HEK293 (cell line): ENCODE measurements around the gene SIL1.

Experiments
- ELK4 ChIP-seq: IDR thresholded peaks from 2 replicates; pipeline ENCODE4 v1.6.1; 2011; ENCODE audit warnings: mild to moderate bottlenecking, low read depth, low read length, borderline replicate concordance
- HOXC10 ChIP-seq: sonication (generic); formaldehyde crosslinking; IDR thresholded peaks from 2 replicates; pipeline ENCODE4 v1.8.1; 2023; ENCODE audit warnings: mild to moderate bottlenecking, missing genetic modification reagents
- MEIS1 ChIP-seq: sonication (generic); formaldehyde crosslinking; IDR thresholded peaks from 2 replicates; pipeline ENCODE4 v1.8.1; 2022; ENCODE audit warnings: missing genetic modification reagents, mild to moderate bottlenecking, borderline replicate concordance
- OSR2 ChIP-seq: fragments of 450-650 bp; formaldehyde crosslinking; IDR thresholded peaks from 2 replicates; pipeline ENCODE4 v1.5.1; 2016; ENCODE audit warnings: missing biosample characterization, missing genetic modification characterization
- REPIN1 ChIP-seq: fragments of 450-650 bp; formaldehyde crosslinking; IDR thresholded peaks from 2 replicates; pipeline ENCODE4 v1.5.1; 2017; ENCODE audit warnings: missing biosample characterization, missing genetic modification characterization, low read depth
- TRIM28 ChIP-seq: IDR thresholded peaks from 2 replicates; pipeline ENCODE4 v1.6.1; 2011; ENCODE audit warnings: low read length, control low read depth, borderline replicate concordance
- ZBTB1 ChIP-seq: fragments of 450-650 bp; formaldehyde crosslinking; IDR thresholded peaks from 2 replicates; pipeline ENCODE4 v1.5.1; 2016; ENCODE audit warnings: missing biosample characterization, missing genetic modification characterization
- ZBTB10 ChIP-seq: fragments of 450-650 bp; formaldehyde crosslinking; IDR thresholded peaks from 2 replicates; pipeline ENCODE4 v1.5.1; 2016; ENCODE audit warnings: missing biosample characterization, missing genetic modification characterization
- ZBTB17 ChIP-seq: fragments of 450-650 bp; formaldehyde crosslinking; IDR thresholded peaks from 2 replicates; pipeline ENCODE4 v1.5.1; 2016; ENCODE audit warnings: missing biosample characterization, missing genetic modification characterization
- ZBTB26 ChIP-seq: fragments of 450-650 bp; formaldehyde crosslinking; optimal IDR thresholded peaks from 2 replicates; pipeline ENCODE3; 2016; ENCODE audit warnings: missing biosample characterization, mild to moderate bottlenecking, missing genetic modification characterization
- ZBTB8A ChIP-seq: fragments of 450-650 bp; formaldehyde crosslinking; IDR thresholded peaks from 2 replicates; pipeline ENCODE4 v1.5.1; 2016; ENCODE audit warnings: missing biosample characterization, missing genetic modification characterization
- ZFP69B ChIP-seq: fragments of 450-650 bp; formaldehyde crosslinking; IDR thresholded peaks from 2 replicates; pipeline ENCODE4 v1.5.1; 2016; ENCODE audit warnings: missing biosample characterization, missing genetic modification characterization
- ZNF133 ChIP-seq: fragments of 450-650 bp; formaldehyde crosslinking; IDR thresholded peaks from 2 replicates; pipeline ENCODE4 v1.5.1; 2016; ENCODE audit warnings: missing biosample characterization, missing genetic modification characterization
- ZNF140 ChIP-seq: fragments of 450-650 bp; formaldehyde crosslinking; IDR thresholded peaks from 2 replicates; pipeline ENCODE4 v1.5.1; 2016; ENCODE audit warnings: missing biosample characterization, missing genetic modification characterization
- ZNF19 ChIP-seq: fragments of 450-650 bp; formaldehyde crosslinking; IDR thresholded peaks from 2 replicates; pipeline ENCODE4; 2016; ENCODE audit warnings: missing biosample characterization, missing genetic modification characterization, low read depth
- ZNF398 ChIP-seq: fragments of 450-650 bp; formaldehyde crosslinking; IDR thresholded peaks from 2 replicates; pipeline ENCODE4 v1.5.1; 2017; ENCODE audit warnings: missing biosample characterization, missing genetic modification characterization
- ZNF423 ChIP-seq: fragments of 450-650 bp; formaldehyde crosslinking; IDR thresholded peaks from 2 replicates; pipeline ENCODE4 v1.5.1; 2016; ENCODE audit warnings: missing biosample characterization, missing genetic modification characterization
- ZNF433 ChIP-seq: fragments of 450-650 bp; formaldehyde crosslinking; IDR thresholded peaks from 2 replicates; pipeline ENCODE4 v1.5.1; 2016; ENCODE audit warnings: missing biosample characterization, missing genetic modification characterization, low read depth
- ZNF473 ChIP-seq: fragments of 450-650 bp; formaldehyde crosslinking; IDR thresholded peaks from 2 replicates; pipeline ENCODE4 v1.5.1; 2017; ENCODE audit warnings: missing biosample characterization, missing genetic modification characterization
- ZNF501 ChIP-seq: fragments of 450-650 bp; formaldehyde crosslinking; IDR thresholded peaks from 2 replicates; pipeline ENCODE4 v1.5.1; 2016; ENCODE audit warnings: missing biosample characterization, missing genetic modification characterization
- ZNF514 ChIP-seq: fragments of 450-650 bp; formaldehyde crosslinking; IDR thresholded peaks from 2 replicates; pipeline ENCODE4 v1.5.1; 2016; ENCODE audit warnings: missing biosample characterization, missing genetic modification characterization
- ZNF529 ChIP-seq: fragments of 450-650 bp; formaldehyde crosslinking; IDR thresholded peaks from 2 replicates; pipeline ENCODE4 v1.5.1; 2017; ENCODE audit warnings: missing genetic modification characterization, missing biosample characterization; ENCODE audit not compliant: insufficient replicate concordance
- ZNF610 ChIP-seq: fragments of 450-650 bp; formaldehyde crosslinking; IDR thresholded peaks from 2 replicates; pipeline ENCODE4 v1.5.1; 2016; ENCODE audit warnings: missing biosample characterization, missing genetic modification characterization, borderline replicate concordance
- ZNF747 ChIP-seq: fragments of 450-650 bp; formaldehyde crosslinking; IDR thresholded peaks from 2 replicates; pipeline ENCODE4 v1.5.1; 2016; ENCODE audit warnings: missing biosample characterization, missing genetic modification characterization
- TF ChIP-seq, protein P1 (sequence below): fragments of 450-650 bp; formaldehyde crosslinking; IDR thresholded peaks from 2 replicates; pipeline ENCODE4 v1.5.1; 2016; ENCODE audit warnings: missing biosample characterization, missing genetic modification characterization, low read depth
- TF ChIP-seq, protein P2 (sequence below): fragments of 450-650 bp; formaldehyde crosslinking; IDR thresholded peaks from 2 replicates; pipeline ENCODE4 v1.5.1; 2017; ENCODE audit warnings: missing biosample characterization, missing genetic modification characterization
- TF ChIP-seq, protein P3 (sequence below): fragments of 450-650 bp; formaldehyde crosslinking; IDR thresholded peaks from 2 replicates; pipeline ENCODE4 v1.5.1; 2016; ENCODE audit warnings: missing biosample characterization, missing genetic modification characterization

SIL1 gene

DNA sequence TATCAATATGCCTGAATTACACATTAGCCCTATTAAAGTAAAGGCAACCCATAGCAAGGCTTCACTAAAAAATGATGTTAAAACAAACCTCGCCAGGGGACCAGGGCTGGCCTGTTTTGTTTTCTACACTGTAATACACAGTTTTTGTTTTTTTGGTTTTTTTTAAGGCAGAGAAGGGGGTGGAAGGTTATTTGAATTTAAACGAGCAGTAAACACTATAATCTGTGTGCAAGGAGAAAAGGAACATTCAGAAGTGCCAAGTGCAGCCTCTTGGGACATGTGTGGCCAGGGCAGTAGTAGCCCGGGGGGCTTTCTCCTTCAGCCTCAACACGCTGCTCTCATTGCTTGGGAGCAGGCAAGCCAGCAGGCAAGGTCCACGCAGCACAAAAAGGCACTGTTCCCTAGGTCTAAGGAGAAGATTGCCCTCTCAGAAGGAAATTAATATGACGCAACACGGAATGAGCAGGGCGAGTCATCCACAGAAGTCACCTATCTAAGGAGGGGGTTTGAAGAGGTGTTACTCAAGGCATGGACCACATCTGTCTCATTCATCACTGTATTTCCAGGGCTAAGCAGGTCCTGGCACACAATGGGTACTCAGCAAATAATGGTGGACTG is 16.2 kb downstream of the SIL1 start (continued):
- TF ChIP-seq ZBTB10 (no peak), ZNF529 (tag by site-specific recombination) (no peak), ZNF19 (tag by site-specific recombination) (no peak), ZNF501 (tag by site-specific recombination) (no peak), HOXC10 (no peak), ZNF473 (tag by site-specific recombination) (no peak), ZFP69B (tag by site-specific recombination) (no peak), ELK4 (no peak), TRIM28 (no peak; the same call in 1 of the 2 replicates), ZBTB8A (tag by site-specific recombination) (no peak), ZNF747 (tag by site-specific recombination) (no peak), ZBTB1 (tag by site-specific recombination) (no peak), ZNF133 (no peak), ZNF433 (no peak), MEIS1 (CRISPR knock-in tag) (no peak), ZNF398 (no peak), ZNF140 (tag by site-specific recombination) (no peak), OSR2 (tag by site-specific recombination) (peak; percentile 30; the same call in 1 of the 2 replicates), ZNF423 (no peak), ZNF514 (tag by site-specific recombination) (no peak), ZBTB26 (tag by site-specific recombination) (no peak), REPIN1 (tag by site-specific recombination) (no peak), ZNF610 (tag by site-specific recombination) (no peak), ZBTB17 (tag by site-specific recombination) (peak; percentile 49; the same call in 1 of the 2 replicates)
- TF ChIP-seq, protein P1, sequence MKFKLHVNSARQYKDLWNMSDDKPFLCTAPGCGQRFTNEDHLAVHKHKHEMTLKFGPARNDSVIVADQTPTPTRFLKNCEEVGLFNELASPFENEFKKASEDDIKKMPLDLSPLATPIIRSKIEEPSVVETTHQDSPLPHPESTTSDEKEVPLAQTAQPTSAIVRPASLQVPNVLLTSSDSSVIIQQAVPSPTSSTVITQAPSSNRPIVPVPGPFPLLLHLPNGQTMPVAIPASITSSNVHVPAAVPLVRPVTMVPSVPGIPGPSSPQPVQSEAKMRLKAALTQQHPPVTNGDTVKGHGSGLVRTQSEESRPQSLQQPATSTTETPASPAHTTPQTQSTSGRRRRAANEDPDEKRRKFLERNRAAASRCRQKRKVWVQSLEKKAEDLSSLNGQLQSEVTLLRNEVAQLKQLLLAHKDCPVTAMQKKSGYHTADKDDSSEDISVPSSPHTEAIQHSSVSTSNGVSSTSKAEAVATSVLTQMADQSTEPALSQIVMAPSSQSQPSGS (tag by site-specific recombination): peak; percentile 52; the same call in 1 of the 2 replicates
- TF ChIP-seq, protein P2, sequence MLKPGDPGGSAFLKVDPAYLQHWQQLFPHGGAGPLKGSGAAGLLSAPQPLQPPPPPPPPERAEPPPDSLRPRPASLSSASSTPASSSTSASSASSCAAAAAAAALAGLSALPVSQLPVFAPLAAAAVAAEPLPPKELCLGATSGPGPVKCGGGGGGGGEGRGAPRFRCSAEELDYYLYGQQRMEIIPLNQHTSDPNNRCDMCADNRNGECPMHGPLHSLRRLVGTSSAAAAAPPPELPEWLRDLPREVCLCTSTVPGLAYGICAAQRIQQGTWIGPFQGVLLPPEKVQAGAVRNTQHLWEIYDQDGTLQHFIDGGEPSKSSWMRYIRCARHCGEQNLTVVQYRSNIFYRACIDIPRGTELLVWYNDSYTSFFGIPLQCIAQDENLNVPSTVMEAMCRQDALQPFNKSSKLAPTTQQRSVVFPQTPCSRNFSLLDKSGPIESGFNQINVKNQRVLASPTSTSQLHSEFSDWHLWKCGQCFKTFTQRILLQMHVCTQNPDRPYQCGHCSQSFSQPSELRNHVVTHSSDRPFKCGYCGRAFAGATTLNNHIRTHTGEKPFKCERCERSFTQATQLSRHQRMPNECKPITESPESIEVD (tag by site-specific recombination): 0 out of 2 replicates have a peak, but pooled peaks have one; percentile 53
- TF ChIP-seq, protein P3, sequence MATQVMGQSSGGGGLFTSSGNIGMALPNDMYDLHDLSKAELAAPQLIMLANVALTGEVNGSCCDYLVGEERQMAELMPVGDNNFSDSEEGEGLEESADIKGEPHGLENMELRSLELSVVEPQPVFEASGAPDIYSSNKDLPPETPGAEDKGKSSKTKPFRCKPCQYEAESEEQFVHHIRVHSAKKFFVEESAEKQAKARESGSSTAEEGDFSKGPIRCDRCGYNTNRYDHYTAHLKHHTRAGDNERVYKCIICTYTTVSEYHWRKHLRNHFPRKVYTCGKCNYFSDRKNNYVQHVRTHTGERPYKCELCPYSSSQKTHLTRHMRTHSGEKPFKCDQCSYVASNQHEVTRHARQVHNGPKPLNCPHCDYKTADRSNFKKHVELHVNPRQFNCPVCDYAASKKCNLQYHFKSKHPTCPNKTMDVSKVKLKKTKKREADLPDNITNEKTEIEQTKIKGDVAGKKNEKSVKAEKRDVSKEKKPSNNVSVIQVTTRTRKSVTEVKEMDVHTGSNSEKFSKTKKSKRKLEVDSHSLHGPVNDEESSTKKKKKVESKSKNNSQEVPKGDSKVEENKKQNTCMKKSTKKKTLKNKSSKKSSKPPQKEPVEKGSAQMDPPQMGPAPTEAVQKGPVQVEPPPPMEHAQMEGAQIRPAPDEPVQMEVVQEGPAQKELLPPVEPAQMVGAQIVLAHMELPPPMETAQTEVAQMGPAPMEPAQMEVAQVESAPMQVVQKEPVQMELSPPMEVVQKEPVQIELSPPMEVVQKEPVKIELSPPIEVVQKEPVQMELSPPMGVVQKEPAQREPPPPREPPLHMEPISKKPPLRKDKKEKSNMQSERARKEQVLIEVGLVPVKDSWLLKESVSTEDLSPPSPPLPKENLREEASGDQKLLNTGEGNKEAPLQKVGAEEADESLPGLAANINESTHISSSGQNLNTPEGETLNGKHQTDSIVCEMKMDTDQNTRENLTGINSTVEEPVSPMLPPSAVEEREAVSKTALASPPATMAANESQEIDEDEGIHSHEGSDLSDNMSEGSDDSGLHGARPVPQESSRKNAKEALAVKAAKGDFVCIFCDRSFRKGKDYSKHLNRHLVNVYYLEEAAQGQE (tag by site-specific recombination): no peak
